Non-pigmented ciliary epithelial cell (primary cell): Measurements from ENCODE around the gene ARHGEF17.

Experiments
- DNase-seq: peaks from one replicate; pipeline ENCODE4 v3.0.0-alpha.2; 2010; ENCODE audit warnings: low read depth

ARHGEF17 gene

DNA sequence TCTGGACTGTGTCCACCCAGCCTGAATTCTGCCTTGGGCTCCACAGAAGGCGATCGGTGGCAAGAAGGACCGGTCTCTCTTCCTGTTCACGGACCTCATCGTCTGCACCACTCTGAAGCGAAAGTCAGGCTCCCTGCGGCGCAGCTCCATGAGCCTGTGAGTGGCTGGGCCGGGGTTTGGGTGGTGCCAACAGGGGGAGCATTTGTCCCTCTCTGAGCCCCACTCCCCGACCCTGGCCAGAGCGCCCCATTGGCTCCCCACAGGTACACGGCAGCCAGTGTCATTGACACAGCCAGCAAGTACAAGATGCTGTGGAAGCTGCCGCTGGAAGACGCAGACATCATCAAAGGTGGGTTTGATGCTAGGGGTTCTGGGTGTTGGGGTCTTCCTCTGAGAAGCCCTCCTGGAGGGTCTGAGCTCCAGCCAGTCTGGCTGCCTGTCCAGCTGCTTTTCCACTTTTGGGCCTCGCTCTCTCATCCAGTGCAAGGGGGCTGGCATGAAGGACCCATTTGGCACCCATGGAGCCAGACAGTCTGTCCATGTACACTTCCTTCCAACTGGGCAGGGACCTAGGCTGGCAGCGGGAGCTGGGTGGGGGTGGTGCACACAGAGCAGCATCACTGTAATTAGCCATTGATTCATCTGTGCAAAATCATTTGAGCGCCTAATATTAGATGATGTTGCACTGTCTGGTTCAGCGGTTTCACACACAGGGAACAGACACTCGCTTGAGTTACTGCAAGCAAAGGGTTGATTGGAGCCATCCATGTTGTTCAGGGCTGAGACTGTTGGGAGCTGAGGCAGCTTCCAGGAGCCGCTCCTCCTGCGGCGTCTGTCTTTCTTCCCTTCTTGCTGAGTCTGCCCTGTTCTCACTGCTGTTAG is 49.1 kb downstream of the ARHGEF17 start:
- no peak for DNase-seq

DNA sequence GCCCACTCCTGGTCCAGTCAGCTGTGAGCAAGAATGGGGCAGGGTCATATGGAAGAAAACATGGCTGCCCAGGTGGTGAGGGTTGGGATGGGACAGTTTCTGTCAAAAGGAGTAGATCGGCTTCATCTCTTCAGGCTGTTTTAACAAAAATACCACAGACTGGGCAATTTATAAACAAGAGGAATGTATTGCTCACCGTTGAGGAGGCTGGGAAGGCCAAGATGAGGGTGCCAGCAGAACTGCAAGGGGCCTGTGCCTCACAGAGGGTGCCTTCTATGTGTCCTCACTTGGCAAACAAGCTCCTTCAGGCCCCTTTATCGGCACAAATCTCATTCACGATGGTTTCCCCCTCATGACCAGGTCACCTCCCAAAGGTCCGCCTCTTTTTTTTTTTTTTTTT is 50.0 kb downstream of the ARHGEF17 start:
- DNase-seq = no peak

DNA sequence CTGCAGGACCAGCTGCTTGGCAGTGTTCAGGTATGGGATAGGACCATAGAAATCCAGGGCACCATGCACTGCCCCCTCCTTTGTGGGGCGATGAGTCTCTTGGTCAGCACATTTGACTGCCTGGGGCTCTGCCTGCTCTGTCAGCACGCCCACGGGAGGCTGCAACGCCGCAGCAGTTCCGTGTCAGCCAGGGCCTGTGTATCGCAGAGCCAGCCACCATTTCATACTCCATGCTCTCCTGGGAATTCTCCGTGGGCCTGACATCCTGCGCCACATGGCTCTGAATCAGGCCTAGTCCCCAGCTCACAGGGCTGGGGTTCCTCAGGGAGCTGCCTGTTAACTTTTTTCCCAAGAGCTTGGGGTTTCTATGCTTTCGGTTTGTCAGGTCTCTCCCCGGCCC is 51.3 kb downstream of the ARHGEF17 start:
- no peak for DNase-seq

DNA sequence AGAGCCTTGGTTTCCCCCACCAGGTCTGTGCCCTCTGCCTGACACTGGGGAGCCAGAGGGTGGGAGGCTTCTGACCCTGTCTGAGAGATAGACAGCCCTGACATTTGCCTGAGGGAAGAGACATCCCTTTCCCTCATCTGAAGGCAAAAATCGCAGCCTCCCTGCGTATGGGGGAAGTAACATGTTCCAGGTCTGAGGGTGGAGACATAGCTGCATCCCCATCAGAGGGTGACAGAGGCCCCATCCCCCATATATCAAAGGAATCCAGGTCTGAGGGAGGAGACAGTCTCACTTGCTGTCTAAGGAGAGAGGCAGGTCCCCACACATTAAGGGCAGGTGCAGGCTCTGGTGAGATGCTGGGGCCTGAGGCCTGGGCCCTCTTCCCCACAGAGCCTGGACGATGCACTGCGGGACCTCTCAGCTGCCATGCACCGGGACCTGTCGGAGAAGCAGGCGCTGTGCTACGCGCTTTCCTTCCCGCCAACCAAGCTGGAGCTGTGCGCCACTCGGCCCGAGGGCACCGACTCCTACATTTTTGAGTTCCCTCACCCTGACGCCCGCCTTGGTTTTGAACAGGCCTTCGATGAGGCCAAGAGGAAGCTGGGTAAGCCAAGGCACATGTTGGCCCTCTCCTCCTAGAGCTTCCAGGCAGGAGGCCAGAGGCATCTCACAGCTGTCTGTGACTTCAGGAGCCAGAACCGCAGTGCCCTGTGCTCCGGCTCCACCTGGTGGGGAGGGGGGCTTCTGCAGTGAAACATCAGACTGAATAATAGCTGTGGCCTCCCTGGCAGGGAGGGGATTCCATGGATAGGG is 52.1 kb downstream of the ARHGEF17 start:
- no peak for DNase-seq

DNA sequence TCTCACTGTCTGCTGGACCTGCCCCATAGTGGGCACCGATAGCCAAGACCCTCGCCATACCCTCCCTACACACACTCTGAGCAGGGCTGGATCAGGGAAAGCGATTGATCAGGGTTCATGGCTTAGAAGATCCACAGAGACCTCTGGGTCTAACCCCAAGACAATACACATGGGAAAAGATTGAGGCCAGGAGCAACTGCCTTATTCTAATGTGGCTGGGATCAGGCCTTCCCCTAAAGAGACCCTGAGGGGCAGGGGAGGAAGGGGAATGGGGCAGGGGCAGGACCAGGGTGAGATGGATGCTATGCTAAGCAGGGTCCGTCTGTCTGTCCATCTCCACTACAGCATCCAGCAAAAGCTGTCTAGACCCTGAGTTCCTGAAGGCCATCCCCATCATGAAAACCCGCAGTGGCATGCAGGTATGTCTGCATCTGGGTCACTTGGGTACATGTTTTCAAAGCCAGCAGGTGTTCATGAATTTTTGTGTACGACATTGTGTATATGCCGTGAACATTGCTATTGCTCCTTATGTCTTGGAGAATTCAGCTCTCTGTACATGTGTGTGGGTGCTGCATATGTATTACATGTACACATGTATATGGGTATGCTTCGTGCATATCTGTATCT is 52.8 kb downstream of the ARHGEF17 start:
- DNase-seq = no peak

DNA sequence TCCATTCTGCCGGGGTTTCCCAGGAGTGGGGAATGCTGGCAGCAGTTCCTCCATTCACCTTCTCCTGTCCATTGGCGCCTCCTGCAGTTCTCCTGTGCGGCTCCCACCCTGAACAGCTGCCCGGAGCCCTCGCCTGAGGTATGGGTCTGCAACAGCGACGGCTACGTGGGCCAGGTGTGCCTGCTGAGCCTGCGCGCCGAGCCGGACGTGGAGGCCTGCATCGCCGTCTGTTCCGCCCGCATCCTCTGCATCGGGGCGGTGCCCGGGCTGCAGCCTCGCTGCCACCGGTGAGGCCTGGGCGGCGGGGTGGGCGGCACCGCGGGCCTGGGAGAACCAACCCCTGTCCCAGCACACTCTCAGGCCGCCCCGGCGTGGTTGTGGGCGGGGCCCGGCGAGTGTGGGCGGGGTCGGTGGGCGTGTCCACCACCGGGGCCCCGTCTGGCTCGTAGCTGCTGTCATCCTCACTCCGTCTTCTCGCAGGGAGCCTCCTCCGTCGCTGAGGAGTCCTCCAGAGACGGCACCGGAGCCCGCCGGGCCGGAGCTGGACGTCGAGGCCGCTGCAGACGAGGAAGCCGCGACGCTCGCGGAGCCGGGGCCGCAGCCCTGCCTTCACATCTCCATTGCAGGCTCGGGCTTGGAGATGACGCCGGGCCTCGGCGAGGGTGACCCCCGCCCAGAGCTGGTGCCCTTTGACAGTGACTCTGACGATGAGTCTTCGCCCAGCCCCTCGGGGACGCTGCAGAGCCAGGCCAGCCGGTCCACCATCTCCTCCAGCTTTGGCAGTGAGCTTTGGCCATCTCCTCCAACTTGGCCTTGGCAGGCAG is 54.1 kb downstream of the ARHGEF17 start:
- no peak for DNase-seq

DNA sequence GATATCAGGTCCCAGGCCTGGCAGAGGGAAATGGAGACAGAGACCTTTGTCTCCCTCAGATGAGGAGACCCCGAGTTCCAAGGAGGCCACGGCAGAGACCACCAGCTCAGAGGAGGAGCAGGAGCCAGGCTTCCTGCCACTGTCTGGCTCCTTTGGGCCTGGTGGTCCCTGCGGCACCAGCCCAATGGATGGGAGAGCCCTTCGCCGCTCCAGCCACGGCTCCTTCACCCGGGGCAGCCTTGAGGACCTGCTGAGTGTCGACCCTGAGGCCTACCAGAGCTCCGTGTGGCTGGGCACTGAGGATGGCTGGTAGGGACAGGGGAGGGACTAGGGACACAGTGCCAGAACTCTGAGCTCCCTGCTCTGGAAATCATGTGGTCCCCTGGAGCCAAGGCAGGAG is 55.1 kb downstream of the ARHGEF17 start:
- DNase-seq = no peak

DNA sequence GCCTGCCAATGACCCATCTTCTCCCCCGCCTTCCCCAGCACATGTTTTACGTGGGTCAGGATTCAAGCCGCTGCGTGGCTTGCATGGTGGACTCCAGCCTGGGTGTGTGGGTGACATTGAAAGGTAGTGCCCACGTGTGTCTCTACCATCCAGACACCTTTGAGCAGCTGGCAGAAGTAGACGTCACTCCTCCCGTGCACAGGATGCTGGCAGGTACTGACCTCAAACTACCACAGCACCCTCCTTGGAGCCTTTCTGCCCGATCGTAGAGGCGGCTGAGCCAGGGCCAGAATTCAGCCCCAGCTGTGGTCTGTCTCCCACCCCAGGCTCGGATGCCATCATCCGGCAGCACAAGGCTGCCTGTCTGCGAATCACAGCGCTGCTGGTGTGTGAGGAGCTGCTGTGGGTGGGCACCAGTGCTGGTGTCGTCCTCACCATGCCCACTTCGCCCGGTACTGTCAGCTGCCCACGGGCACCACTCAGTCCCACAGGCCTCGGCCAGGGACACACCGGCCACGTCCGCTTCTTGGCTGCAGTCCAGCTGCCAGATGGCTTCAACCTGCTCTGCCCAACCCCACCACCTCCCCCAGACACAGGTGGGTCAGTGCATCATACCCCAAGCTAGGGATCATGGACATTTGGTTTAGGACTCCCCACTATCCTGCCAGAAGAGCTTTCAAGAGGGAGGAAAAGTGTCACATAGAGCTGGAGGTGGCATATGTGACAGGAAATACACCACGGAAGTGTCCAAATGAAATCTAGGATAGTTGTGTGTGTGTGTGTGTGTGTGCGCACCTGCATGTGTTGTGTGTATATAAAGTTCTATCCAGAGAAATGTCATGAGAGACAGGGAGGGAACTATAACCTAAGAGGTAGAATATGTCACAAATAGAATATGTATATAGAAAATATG is 57.5 kb downstream of the ARHGEF17 start:
- DNase-seq = no peak

DNA sequence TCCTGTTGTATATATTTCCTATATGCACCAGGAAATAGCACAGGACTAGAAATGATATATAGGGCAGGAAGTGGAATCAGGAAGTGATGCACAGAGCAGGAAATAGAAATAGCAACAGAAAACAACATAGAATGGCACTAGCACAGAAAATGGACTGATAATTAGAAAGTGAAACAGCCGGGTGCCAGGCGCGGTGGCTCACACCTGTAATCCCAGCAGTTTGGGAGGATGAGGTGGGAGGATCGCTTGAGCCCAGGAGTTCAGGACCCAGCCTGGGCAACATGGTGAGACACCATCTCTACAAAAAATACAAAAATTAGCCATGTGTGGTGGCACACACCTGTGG is 58.2 kb downstream of the ARHGEF17 start:
- no peak for DNase-seq

DNA sequence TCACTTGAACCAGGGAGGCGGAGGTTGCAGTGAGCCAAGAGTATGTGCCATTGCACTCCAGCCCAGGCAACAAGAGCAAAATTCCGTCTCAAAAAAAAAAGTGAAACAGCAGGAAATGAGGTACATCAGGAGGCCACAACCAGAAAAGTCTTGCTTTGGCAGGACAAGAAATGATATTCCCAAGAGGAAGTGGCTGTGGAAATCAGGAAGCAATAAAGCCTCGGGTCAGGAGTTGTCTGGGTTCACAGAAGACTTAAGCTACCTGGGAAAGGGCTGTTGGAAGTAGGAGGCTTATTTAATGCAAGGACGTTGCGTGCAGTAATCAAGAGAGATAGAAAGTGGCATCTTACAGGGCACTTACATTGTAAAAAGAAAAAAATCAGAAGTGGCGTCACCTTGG is 58.9 kb downstream of the ARHGEF17 start:
- DNase-seq = no peak

DNA sequence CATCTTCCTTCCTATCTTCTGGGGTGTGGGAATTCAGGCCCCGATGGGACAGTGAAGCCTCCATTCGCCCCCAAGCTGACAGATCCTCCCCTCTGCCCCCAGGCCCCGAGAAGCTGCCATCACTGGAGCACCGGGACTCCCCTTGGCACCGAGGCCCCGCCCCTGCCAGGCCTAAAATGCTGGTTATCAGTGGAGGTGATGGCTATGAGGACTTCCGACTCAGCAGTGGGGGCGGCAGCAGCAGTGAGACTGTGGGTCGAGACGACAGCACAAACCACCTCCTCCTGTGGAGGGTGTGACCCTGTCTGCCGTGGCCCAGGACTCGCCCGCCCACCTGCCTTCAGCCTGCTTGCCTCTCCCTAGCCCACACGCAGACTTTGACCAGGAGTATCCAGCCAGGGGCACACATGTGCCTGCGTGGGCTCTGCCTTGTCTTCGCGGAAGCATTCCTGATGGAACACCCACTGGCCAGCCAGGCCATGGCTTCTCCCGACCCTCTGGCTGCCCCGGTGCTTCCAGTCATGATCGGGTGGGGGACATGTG is 59.5 kb downstream of the ARHGEF17 start:
- DNase-seq = no peak

DNA sequence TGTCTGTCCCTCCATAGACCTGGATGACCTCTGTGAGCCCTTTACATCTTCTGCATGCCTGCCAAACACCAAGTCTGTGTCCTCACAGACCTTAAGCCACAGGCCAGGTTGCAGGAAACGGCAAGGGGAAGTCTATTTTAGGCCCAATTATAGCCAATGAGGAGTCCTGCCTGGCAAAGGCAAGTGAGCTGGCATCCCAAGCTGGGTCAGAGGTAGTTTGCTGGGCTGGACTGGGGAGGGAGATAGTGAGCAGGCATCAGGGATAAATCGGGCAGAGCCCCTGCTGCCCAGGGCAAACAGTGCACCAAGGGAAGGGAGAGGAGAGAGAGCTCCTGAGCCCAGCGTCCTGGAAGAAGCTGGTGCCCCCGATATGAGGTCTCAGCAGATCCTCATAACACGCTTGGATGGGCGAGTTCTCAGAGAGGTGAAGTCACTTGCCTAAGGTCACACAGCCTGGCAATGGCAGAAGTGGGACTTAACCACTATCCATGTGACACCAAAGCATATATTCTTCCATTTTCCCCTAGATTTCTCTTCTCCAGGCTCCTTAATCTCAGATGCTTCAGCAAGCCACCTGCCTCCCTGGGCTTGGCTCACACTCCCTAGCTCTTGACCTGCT is 64.4 kb downstream of the ARHGEF17 start:
- DNase-seq = no peak

DNA sequence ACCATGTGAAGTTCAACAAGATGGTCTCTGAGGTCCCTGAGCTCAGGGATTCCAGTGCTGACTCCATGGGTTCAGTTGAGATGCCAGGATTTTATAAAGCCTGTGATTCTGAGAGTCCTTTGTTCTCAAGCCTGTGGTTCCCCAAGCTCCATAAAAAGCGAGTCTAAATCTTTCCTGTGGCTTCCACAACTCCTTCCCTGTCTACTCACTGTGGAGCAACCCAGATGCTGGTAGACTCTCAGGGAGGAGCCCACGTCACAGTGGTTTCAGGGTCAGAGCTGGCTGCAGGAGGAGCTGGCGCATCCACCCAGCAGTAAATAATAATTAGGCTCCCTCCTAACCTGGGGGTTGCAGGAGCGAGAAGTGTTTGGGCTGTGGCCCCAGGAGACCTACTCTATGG is 66.1 kb downstream of the ARHGEF17 start:
- DNase-seq = no peak

DNA sequence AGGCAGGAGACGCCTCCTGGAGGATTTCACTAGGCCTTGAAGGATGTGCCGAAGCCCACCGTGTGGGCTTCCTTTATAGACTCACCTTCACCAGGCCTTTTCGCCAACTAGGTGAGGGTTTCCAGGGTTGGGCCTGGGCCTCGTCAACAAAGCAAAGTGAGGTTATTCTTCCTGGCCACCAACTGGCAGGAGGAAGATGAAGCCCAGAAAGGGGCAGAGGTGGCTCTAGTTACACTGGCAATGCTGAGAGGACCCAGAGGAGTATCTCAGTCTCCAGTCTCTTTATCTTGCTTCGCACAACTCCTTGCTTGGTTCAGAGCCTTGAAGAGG is 67.7 kb downstream of the ARHGEF17 start:
- DNase-seq = no peak

DNA sequence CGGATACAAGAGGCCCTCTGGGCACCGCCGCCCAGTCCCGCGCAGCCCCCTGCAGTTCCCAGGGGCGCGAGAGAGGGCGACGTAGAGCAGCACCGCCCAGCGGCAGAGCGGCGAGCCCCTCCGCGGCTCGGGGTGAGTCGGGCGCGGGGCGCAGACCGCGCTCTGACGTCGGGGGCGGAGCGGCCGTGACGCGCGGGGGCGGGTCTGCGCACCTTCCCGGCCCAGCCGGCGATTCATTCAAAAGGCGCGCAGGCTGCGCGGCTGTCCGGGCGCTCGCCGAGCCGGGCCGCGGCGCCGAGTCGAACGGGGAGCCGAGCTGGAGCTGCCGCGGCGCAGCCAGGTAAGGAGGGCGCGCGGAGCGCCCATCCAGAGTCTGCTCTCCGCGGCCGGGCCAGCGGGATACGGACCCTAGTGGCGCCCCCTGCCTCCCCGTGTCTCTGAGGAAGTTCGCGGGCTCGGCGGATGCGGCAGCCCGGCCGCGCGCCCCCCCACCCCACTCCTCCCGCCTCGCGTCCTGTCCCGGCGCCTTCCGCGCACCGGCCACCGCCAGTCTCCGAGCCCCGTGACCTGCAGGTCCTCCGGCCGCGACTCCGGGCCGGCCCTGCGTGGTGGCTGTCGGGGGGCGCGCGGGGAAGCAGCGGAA is 68.2 kb downstream of the ARHGEF17 start, which contains the start of gene RELT:
RELT (plus strand) TSS at position 240 of the 643 bp plus-strand sequence. CDS start 12,738 bp downstream, outside the sequence.
- DNase-seq = no peak

DNA sequence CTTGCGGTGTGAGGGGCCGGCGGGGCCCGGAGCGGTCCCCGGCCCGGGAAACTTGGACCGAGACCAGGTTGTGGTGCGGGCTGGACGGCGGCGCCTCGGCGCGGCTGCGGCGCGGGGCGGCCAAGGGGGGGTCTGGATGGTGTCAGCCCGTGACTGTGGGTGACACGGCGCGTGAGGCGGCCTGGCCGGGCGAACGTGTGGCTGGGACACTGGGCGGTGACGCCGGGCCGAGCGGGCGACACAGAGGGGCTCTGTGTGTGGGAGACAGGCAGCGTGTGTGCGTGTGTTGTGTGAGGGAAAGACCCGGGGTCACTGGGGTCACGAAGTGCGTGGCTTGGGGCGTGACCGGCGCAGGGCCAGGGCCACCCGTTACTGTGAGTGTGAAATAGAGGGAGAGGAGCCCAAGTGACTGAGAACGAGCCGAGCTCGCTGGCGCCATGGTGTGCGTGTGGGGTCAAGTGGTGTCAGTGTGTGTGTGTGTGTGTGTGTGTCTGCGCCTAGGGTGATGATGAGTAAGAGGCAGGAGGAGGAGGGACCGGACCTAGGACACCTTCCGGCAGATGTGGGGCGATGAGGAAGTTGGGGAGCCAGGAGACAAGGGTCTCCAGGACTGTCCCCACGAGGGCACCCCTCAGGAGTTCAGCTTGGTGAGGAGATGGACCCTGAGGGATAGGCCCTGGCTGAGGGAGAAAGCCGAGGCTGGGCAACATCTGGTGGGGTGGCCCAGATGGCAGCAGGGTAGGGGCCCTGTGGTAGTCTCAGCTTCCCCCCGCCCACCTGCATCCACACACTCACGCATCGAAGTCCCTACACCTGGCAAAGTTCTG is 68.9 kb downstream of the ARHGEF17 start:
- no peak for DNase-seq

DNA sequence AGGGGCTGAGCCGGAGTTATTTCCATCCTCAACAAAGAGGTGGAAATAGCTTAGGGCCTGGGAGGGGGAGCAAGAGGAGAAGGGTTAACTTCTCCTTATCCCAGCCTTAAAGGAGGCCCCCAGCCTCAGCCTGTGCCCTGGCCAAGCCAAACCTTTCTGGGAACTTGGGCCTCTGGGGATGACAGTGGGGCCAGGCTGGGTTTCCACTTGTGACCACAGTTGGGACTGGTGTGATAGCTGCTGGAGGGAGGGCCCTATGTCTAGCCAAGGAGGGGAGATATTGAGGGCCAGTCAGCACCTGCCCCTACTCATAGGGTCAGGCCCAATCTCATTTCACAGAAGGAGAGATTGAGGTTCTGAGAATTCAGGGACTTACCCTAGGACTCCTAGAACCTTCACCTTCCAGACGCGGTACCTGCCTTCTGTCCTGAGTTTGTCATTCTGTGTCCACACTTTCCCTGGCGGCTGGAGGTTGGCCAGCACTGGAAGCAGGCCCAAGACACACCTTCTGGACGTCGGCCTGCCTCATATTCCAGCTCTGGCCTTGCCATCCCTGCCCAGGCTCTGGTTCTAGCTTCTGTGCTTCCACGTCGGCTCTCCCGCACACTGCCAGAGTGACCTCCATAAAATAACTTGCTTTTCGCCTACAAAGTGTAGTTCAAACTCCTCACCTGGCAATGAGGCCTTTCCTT is 71.3 kb downstream of the ARHGEF17 start:
- DNase-seq = no peak

DNA sequence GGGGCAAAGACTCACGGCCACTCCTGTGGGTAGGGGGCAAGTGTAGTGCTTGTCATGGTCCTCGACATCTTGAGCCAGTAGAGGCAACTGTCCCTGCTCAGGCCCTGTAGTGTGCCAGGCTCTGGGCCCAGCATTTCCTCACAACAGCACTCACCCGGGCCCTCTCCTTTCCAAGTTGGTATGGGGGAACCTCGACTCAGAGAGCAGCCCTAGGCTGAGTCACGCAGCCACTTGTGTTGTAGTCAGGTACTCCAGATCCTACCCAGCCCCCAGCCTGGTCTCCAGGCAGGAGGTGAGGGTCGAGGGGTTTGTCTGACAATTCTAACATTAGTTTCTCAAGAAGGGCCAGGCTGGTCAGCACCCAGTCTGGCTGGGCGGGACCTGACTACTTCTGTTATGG is 72.3 kb downstream of the ARHGEF17 start:
- DNase-seq = no peak
